Colonic mucosa (tissue), 4 donors: ENCODE data around the gene WDR91. TPM values are rescaled to one million over a fixed set of nuclear protein-coding genes. Genes with fewer than 3 reads are reported as not detected.

Experiments
- DNase-seq: peaks from one replicate; pipeline ENCODE4 v3.0.0-alpha.2; 2020
- H3K27ac ChIP-seq: fragments of 200-600 bp; one replicate; pipeline ENCODE4 v1.8.0; 2021
- H3K27me3 ChIP-seq: fragments of 200-600 bp; one replicate; pipeline ENCODE4 v1.8.0; 2021
- H3K36me3 ChIP-seq: fragments of 200-600 bp; one replicate; pipeline ENCODE4 v1.8.0; 2021
- H3K4me1 ChIP-seq: fragments of 200-600 bp; one replicate; pipeline ENCODE4 v1.8.0; 2021; ENCODE audit warnings: mild to moderate bottlenecking
- H3K4me3 ChIP-seq: fragments of 200-600 bp; one replicate; pipeline ENCODE4 v1.8.0; 2021
- H3K9ac ChIP-seq, 2 donors: one replicate each; pipeline ENCODE4 v1.7.0; 2013; ENCODE audit warnings: control low read depth in 2 of 2, low read depth in 2 of 2, low read length in 2 of 2
- H3K9me3 ChIP-seq: fragments of 200-600 bp; one replicate; pipeline ENCODE4 v1.8.0; 2021
- CTCF ChIP-seq: fragments of 200-600 bp; IDR thresholded peaks from one replicate; pipeline ENCODE4 v1.8.0; 2022; ENCODE audit warnings: antibody characterized with exemption, mild to moderate bottlenecking
- intact Hi-C: fragments of 100-400 bp; cut with DNase I; formaldehyde crosslinking; loops from one replicate; pipeline ENCODE4 v1.14.1; 2022
- total RNA-seq, 2 donors: library from RNA; stranded (reverse); fragmentation: NEBNext Ultra II Directional in 1 of 2; extraction: Animal tissue kit (Norgen Biotek cat#: 25700) in 1 of 2; gene quantifications; one replicate each; pipeline ENCODE4 v1.2.1, GENCODE V29; 2021
- donor health status: healthy.
- donor health status: DM: no; HTN: no; CAD: no.
- donor health status: DM: no; HTN: no; CAD: no.

The WDR91 gene
- total RNA-seq, 2 donors from 2014 or later = 4.8 to 6.5 TPM

GRCh38 chr7:135192914-135193536 lies 18.3 kb downstream of the WDR91 start:
- no peak for DNase-seq
- Histone ChIP-seq H3K9ac (no peak overlapping the region), H3K36me3 (no peaks in the 10 kb centered on the region), H3K9me3 (no peaks in the 10 kb centered on the region), H3K4me3 (no peak overlapping the region), H3K27me3 (no peaks in the 10 kb centered on the region), H3K4me1 (no peaks in the 10 kb centered on the region), H3K27ac (no peak overlapping the region)
- intact Hi-C loops = no loop called here
- TF ChIP-seq CTCF = no peak

GRCh38 chr7:135190703-135191102 lies 20.6 kb downstream of the WDR91 start:
- intact Hi-C loops = no loop called here
- no peak overlapping the region for H3K4me3 ChIP-seq
- no peaks in the 10 kb centered on the region for H3K27me3 ChIP-seq
- no peak for TF ChIP-seq CTCF
- no peak overlapping the region for H3K27ac ChIP-seq
- no peak overlapping the region for H3K9ac ChIP-seq
- no peaks in the 10 kb centered on the region for H3K36me3 ChIP-seq
- no peaks in the 10 kb centered on the region for H3K4me1 ChIP-seq
- no peaks in the 10 kb centered on the region for H3K9me3 ChIP-seq
- no peak for DNase-seq

GRCh38 chr7:135189961-135190360 lies 21.4 kb downstream of the WDR91 start:
- Histone ChIP-seq H3K27ac (no peak overlapping the region), H3K4me3 (no peak overlapping the region), H3K9me3 (no peaks in the 10 kb centered on the region), H3K27me3 (no peaks in the 10 kb centered on the region), H3K36me3 (no peaks in the 10 kb centered on the region), H3K4me1 (no peaks in the 10 kb centered on the region), H3K9ac (no peak overlapping the region)
- intact Hi-C loops = no loop called here
- DNase-seq = no peak
- TF ChIP-seq CTCF = no peak

- intact Hi-C loops = no loop called here
- H3K4me3 ChIP-seq = no peak overlapping the region
- TF ChIP-seq CTCF = no peak
- no peaks in the 10 kb centered on the region for H3K27me3 ChIP-seq
- DNase-seq = no peak
- H3K9me3 ChIP-seq = no peaks in the 10 kb centered on the region
- no peak overlapping the region for H3K27ac ChIP-seq
- no peaks in the 10 kb centered on the region for H3K36me3 ChIP-seq
- H3K4me1 ChIP-seq = no peaks in the 10 kb centered on the region
- H3K9ac ChIP-seq = no peak overlapping the region
These were observed 22.1 kb downstream of the WDR91 start for GRCh38 chr7:135189221-135189662.

GRCh38 chr7:135188298-135188984 lies 22.9 kb downstream of the WDR91 start:
- Histone ChIP-seq H3K9ac (no peak overlapping the region), H3K27ac (no peak overlapping the region), H3K4me1 (no peaks in the 10 kb centered on the region), H3K27me3 (no peaks in the 10 kb centered on the region), H3K9me3 (no peaks in the 10 kb centered on the region), H3K36me3 (no peaks in the 10 kb centered on the region), H3K4me3 (no peak overlapping the region)
- no peak for DNase-seq
- intact Hi-C loops = no loop called here
- no peak for TF ChIP-seq CTCF
